ENCODE measurements around the gene SLC22A12. TPM values are rescaled to one million over a fixed set of nuclear protein-coding genes. Genes with fewer than 3 reads are reported as not detected.

SLC22A12 gene
- total and polyA plus RNA-seq, 2 experiments from 2014 or later: not detected

DNA sequence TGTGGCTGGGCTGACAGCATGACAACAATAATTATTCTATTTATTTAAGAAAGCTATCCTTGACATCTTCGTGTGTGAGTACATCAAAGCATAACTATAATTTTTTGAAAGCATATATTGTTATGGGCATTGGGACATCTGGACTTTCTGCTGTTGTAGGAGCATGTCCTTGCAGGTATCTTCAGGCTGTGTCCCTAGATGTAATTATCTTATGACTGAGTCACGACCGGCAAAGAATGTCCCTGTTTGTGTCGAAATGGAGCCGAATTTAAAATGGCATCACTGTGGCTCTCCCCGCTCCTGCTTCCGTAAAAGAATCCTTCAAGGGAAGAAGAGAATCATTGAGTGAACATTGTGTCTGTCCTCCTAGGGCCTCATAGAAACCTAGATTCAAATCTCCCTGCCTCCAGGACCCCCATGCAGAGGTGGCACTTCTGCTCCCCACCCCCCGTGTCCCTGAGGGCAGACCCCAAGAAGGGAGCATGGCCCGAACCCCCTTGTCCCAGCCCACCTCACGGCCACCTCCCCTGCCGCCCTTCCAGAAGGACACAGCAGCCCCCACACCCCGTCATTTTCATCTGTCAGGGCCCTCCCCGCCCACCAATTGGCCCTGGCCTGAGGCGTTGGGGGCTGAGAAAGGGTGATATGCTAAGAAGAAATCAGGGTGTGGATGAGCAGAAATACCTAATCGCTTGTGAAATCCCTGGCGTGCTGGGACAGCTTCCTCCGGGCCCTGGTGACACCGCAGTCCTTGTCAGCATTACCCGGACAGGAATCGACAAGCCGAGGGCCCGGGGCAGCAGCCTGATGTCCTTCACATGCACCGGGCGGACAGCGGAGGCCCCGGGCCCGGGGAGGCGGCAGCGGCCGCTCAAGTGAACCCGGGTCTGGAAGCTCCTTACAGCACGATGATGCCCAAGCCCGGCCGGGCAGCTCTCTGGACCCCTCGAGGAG, 48.6 kb upstream of the SLC22A12 start:
- Histone ChIP-seq H3K36me3 (ENCODE audit: insufficient read depth) (no peaks in the 10 kb centered on the region), H4K20me1 (replicated peaks; ENCODE audit: insufficient read depth) (no peaks in the 10 kb centered on the region), H3K4me2 (no peak overlapping the region), H3F3A (replicated peaks; ENCODE audit: low read depth) (no peaks in the 10 kb centered on the region), H3K79me2 (replicated peaks; ENCODE audit: insufficient read depth) (no peaks in the 10 kb centered on the region), H3K4me1 (ENCODE audit: insufficient read depth) (no peaks in the 10 kb centered on the region), H3K27me3 (ENCODE audit: insufficient read depth) (no peaks in the 10 kb centered on the region), H3K9me2 (ENCODE audit: insufficient read depth) (no peaks in the 10 kb centered on the region; the same call in 1 of the 2 replicates), H2AFZ (no peak overlapping the region), H3K4me3 (no peak overlapping the region), H3K27ac (ENCODE audit: low read depth) (no peak overlapping the region)
- Mint-ChIP-seq H3K27ac (no peak overlapping the region), H3K9me3 (no peaks in the 10 kb centered on the region), H3K27me3 (ENCODE audit: insufficient read depth, low read depth, poor library complexity) (peaks cover 6% of the 10 kb centered on the region), H3K4me1 (peaks cover 9% of the 10 kb centered on the region), H3K36me3 (ENCODE audit: low read depth) (no peaks in the 10 kb centered on the region), H3K4me3 (no peak overlapping the region)
- ATAC-seq (no peak), DNase-seq (ENCODE audit: low spot score) (no peak)
- TF ChIP-seq CREB1 (CRISPR knock-in tag; IDR thresholded peaks at IDR 0.05; ENCODE audit: low read depth) (no peak), POLR2AphosphoS5 (IDR thresholded peaks at IDR 0.05; ENCODE audit: low read depth) (no peak), ZNF331 (CRISPR knock-in tag; IDR thresholded peaks at IDR 0.05; ENCODE audit: low read depth) (no peak), EZH2 (IDR thresholded peaks at IDR 0.05; ENCODE audit: low read depth, unreplicated experiment) (no peak), JUNB (IDR thresholded peaks at IDR 0.05; ENCODE audit: unreplicated experiment) (no peak), STAT1 (IDR thresholded peaks at IDR 0.05; ENCODE audit: unreplicated experiment) (no peak), ZNF114 (CRISPR knock-in tag; IDR thresholded peaks at IDR 0.05) (no peak), NANOG (IDR thresholded peaks at IDR 0.05; ENCODE audit: borderline replicate concordance) (no peak), EZH2phosphoT487 (IDR thresholded peaks at IDR 0.05; ENCODE audit: unreplicated experiment) (no peak)
- TF ChIP-seq, protein P1, sequence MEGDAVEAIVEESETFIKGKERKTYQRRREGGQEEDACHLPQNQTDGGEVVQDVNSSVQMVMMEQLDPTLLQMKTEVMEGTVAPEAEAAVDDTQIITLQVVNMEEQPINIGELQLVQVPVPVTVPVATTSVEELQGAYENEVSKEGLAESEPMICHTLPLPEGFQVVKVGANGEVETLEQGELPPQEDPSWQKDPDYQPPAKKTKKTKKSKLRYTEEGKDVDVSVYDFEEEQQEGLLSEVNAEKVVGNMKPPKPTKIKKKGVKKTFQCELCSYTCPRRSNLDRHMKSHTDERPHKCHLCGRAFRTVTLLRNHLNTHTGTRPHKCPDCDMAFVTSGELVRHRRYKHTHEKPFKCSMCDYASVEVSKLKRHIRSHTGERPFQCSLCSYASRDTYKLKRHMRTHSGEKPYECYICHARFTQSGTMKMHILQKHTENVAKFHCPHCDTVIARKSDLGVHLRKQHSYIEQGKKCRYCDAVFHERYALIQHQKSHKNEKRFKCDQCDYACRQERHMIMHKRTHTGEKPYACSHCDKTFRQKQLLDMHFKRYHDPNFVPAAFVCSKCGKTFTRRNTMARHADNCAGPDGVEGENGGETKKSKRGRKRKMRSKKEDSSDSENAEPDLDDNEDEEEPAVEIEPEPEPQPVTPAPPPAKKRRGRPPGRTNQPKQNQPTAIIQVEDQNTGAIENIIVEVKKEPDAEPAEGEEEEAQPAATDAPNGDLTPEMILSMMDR (conservative IDR thresholded peaks at IDR 0.05; ENCODE audit: low read depth in 2 of 2): no peak
- TF ChIP-seq, protein P2, sequence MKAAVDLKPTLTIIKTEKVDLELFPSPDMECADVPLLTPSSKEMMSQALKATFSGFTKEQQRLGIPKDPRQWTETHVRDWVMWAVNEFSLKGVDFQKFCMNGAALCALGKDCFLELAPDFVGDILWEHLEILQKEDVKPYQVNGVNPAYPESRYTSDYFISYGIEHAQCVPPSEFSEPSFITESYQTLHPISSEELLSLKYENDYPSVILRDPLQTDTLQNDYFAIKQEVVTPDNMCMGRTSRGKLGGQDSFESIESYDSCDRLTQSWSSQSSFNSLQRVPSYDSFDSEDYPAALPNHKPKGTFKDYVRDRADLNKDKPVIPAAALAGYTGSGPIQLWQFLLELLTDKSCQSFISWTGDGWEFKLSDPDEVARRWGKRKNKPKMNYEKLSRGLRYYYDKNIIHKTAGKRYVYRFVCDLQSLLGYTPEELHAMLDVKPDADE (IDR thresholded peaks at IDR 0.05): no peak
- TF ChIP-seq, protein P3, sequence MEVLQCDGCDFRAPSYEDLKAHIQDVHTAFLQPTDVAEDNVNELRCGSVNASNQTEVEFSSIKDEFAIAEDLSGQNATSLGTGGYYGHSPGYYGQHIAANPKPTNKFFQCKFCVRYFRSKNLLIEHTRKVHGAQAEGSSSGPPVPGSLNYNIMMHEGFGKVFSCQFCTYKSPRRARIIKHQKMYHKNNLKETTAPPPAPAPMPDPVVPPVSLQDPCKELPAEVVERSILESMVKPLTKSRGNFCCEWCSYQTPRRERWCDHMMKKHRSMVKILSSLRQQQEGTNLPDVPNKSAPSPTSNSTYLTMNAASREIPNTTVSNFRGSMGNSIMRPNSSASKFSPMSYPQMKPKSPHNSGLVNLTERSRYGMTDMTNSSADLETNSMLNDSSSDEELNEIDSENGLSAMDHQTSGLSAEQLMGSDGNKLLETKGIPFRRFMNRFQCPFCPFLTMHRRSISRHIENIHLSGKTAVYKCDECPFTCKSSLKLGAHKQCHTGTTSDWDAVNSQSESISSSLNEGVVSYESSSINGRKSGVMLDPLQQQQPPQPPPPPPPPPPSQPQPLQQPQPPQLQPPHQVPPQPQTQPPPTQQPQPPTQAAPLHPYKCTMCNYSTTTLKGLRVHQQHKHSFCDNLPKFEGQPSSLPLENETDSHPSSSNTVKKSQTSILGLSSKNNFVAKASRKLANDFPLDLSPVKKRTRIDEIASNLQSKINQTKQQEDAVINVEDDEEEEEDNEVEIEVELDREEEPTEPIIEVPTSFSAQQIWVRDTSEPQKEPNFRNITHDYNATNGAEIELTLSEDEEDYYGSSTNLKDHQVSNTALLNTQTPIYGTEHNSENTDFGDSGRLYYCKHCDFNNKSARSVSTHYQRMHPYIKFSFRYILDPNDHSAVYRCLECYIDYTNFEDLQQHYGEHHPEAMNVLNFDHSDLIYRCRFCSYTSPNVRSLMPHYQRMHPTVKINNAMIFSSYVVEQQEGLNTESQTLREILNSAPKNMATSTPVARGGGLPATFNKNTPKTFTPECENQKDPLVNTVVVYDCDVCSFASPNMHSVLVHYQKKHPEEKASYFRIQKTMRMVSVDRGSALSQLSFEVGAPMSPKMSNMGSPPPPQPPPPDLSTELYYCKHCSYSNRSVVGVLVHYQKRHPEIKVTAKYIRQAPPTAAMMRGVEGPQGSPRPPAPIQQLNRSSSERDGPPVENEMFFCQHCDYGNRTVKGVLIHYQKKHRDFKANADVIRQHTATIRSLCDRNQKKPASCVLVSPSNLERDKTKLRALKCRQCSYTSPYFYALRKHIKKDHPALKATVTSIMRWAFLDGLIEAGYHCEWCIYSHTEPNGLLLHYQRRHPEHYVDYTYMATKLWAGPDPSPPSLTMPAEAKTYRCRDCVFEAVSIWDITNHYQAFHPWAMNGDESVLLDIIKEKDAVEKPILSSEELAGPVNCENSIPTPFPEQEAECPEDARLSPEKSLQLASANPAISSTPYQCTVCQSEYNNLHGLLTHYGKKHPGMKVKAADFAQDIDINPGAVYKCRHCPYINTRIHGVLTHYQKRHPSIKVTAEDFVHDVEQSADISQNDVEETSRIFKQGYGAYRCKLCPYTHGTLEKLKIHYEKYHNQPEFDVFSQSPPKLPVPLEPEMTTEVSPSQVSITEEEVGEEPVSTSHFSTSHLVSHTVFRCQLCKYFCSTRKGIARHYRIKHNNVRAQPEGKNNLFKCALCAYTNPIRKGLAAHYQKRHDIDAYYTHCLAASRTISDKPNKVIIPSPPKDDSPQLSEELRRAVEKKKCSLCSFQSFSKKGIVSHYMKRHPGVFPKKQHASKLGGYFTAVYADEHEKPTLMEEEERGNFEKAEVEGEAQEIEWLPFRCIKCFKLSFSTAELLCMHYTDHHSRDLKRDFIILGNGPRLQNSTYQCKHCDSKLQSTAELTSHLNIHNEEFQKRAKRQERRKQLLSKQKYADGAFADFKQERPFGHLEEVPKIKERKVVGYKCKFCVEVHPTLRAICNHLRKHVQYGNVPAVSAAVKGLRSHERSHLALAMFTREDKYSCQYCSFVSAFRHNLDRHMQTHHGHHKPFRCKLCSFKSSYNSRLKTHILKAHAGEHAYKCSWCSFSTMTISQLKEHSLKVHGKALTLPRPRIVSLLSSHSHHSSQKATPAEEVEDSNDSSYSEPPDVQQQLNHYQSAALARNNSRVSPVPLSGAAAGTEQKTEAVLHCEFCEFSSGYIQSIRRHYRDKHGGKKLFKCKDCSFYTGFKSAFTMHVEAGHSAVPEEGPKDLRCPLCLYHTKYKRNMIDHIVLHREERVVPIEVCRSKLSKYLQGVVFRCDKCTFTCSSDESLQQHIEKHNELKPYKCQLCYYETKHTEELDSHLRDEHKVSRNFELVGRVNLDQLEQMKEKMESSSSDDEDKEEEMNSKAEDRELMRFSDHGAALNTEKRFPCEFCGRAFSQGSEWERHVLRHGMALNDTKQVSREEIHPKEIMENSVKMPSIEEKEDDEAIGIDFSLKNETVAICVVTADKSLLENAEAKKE (CRISPR knock-in tag; IDR thresholded peaks at IDR 0.05): no peak
- TF ChIP-seq, protein P4, sequence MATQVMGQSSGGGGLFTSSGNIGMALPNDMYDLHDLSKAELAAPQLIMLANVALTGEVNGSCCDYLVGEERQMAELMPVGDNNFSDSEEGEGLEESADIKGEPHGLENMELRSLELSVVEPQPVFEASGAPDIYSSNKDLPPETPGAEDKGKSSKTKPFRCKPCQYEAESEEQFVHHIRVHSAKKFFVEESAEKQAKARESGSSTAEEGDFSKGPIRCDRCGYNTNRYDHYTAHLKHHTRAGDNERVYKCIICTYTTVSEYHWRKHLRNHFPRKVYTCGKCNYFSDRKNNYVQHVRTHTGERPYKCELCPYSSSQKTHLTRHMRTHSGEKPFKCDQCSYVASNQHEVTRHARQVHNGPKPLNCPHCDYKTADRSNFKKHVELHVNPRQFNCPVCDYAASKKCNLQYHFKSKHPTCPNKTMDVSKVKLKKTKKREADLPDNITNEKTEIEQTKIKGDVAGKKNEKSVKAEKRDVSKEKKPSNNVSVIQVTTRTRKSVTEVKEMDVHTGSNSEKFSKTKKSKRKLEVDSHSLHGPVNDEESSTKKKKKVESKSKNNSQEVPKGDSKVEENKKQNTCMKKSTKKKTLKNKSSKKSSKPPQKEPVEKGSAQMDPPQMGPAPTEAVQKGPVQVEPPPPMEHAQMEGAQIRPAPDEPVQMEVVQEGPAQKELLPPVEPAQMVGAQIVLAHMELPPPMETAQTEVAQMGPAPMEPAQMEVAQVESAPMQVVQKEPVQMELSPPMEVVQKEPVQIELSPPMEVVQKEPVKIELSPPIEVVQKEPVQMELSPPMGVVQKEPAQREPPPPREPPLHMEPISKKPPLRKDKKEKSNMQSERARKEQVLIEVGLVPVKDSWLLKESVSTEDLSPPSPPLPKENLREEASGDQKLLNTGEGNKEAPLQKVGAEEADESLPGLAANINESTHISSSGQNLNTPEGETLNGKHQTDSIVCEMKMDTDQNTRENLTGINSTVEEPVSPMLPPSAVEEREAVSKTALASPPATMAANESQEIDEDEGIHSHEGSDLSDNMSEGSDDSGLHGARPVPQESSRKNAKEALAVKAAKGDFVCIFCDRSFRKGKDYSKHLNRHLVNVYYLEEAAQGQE (IDR thresholded peaks at IDR 0.05; ENCODE audit: unreplicated experiment): no peak
